ENCODE measurements around the gene MBNL3. TPM values are rescaled to one million over a fixed set of nuclear protein-coding genes. Genes with fewer than 3 reads are reported as not detected.

MBNL3 gene
- total RNA-seq, 1 donor from 2014 or later = 47.0 TPM

DNA sequence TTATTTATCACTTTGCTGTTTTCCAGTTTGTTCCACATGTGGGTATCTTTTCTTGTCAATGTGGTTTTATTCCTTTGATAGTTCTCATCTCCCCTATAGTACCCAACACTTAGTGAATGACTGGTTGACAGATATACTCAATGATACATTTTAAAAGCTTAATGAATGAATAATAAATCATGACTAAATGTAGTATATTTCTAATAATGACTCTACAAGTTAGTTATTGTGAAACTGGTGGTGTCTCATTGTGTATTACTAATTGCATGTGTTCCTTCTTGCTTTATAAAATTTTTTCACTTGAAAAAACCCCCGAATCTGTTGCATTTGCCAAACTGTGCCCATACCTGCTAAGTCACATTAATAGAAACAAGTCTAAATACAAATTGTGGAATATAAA is 95.4 kb downstream of the MBNL3 start:
- intact Hi-C loops (cut with micrococcal nuclease) = no loop called here
- CTCF ChIA-PET = no interaction called here
- H3K27ac Mint-ChIP-seq = no peak overlapping the region

DNA sequence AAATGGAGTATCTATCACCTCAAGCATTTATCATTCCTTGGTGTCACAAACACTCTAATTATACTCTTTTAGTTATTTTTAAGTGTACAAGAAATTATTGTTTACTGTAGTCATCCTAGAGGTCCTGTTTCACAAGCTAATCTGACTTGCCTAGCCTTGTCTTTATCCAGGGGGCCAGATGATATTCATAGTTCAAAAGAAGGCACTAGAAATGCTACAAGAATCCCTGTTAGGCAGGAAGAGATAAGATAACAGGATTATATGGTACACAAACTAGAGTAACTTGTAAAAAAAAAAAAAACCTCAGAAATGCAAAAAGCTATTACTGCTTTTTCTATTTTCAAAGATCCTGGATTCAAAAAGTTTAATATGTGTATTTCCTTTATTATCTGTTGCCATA is 95.8 kb downstream of the MBNL3 start:
- no peak for ATAC-seq (ENCODE audit: low read depth)
- H3K36me3 Mint-ChIP-seq (ENCODE audit: low read depth) = peaks cover 24% of the 10 kb centered on the region
- DNase-seq = no peak
- H3K9me3 Mint-ChIP-seq = no peaks in the 10 kb centered on the region
- no peak overlapping the region for H3K4me3 Mint-ChIP-seq
- ChIA-PET POLR2A (no interaction called here), CTCF (no interaction called here)
- peaks cover under 1% of the 10 kb centered on the region for H3K4me1 Mint-ChIP-seq
- intact Hi-C loops (cut with micrococcal nuclease) = no loop called here
- no peaks in the 10 kb centered on the region for H3K27me3 Mint-ChIP-seq
- no peak overlapping the region for H3K27ac Mint-ChIP-seq
- TF ChIP-seq CTCF (IDR thresholded peaks at IDR 0.05) = no peak

More for the DNA sequence above, 95.4 kb downstream of the MBNL3 start:
- Mint-ChIP-seq H3K4me3 (no peak overlapping the region), H3K4me1 (peaks cover 1% of the 10 kb centered on the region), H3K27me3 (no peaks in the 10 kb centered on the region), H3K9me3 (no peaks in the 10 kb centered on the region), H3K36me3 (ENCODE audit: low read depth) (peaks cover 24% of the 10 kb centered on the region)
- DNase-seq (no peak), ATAC-seq (ENCODE audit: low read depth) (no peak)
- TF ChIP-seq CTCF (IDR thresholded peaks at IDR 0.05) = no peak
- POLR2A ChIA-PET = no interaction called here

GRCh38 chrX:132390792-132391191 is 98.0 kb downstream of the MBNL3 start:
- TF ChIP-seq CTCF (IDR thresholded peaks at IDR 0.05) = no peak
- Mint-ChIP-seq H3K9me3 (no peaks in the 10 kb centered on the region), H3K4me3 (no peak overlapping the region), H3K27ac (no peak overlapping the region), H3K27me3 (no peaks in the 10 kb centered on the region), H3K36me3 (ENCODE audit: low read depth) (peaks cover 25% of the 10 kb centered on the region), H3K4me1 (peaks cover 13% of the 10 kb centered on the region)
- ChIA-PET POLR2A (no interaction called here), CTCF (no interaction called here)
- no peak for ATAC-seq (ENCODE audit: low read depth)
- intact Hi-C loops (cut with micrococcal nuclease) = no loop called here
- no peak for DNase-seq

DNA sequence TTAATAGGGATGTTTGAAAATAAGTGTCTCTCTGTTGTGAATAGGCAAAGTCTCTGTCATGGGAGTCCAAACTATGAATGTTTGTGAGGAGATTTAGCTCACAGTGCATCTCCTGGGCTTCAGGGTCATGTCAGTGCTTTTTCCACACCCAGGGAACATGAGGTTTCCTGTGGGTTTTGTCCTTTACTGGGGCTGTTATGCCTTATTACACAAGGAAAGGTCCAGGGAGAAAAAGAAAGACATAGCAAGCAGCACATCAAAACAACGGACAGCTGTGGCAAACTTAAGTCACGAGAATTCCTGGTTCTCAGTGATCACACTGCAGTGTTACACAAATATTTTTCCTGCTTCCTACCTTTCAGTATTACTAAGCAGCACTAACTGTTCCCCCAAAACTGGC is 99.4 kb downstream of the MBNL3 start:
- POLR2A ChIA-PET = no interaction called here
- ATAC-seq (ENCODE audit: low read depth) (no peak), DNase-seq (no peak)
- Mint-ChIP-seq H3K9me3 (no peaks in the 10 kb centered on the region), H3K4me3 (no peak overlapping the region), H3K4me1 (peaks cover 13% of the 10 kb centered on the region), H3K36me3 (ENCODE audit: low read depth) (peaks cover 25% of the 10 kb centered on the region), H3K27me3 (no peaks in the 10 kb centered on the region), H3K27ac (no peak overlapping the region)
- CTCF ChIA-PET = no interaction called here
- TF ChIP-seq CTCF (IDR thresholded peaks at IDR 0.05) = no peak
- intact Hi-C loops (cut with micrococcal nuclease) = no loop called here

DNA sequence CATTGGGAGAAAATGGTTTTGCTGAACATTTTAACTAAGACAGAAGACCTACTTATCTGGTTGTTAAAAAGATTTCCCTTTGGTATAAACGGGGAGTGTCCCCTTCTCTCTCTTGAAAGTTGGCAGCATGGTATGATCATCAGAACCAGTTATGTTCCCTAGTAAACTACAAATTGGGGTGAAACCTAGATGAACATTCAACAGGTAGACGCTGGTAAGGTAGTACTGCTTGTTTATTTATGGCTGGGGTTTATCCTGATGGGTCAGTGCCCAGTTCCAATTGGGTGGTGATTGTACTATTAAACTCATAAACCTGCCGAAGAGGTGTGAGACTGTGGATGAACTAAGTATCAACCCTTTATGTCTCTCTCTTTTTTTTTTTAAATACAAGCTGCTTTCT is 100.5 kb downstream of the MBNL3 start:
- POLR2A ChIA-PET = no interaction called here
- H3K4me1 Mint-ChIP-seq = peaks cover 13% of the 10 kb centered on the region

More for the DNA sequence above, 100.5 kb downstream of the MBNL3 start:
- no peak overlapping the region for H3K4me3 Mint-ChIP-seq
- intact Hi-C loops (cut with micrococcal nuclease) = no loop called here
- H3K36me3 Mint-ChIP-seq (ENCODE audit: low read depth) = peaks cover 29% of the 10 kb centered on the region
- no peak for TF ChIP-seq CTCF (IDR thresholded peaks at IDR 0.05)
- CTCF ChIA-PET = no interaction called here
- no peak for ATAC-seq (ENCODE audit: low read depth)
- no peak for DNase-seq
- H3K9me3 Mint-ChIP-seq = no peaks in the 10 kb centered on the region
- no peak overlapping the region for H3K27ac Mint-ChIP-seq
- no peaks in the 10 kb centered on the region for H3K27me3 Mint-ChIP-seq
